Chondrocyte (in vitro differentiated cells): ENCODE results near the gene DIABLO. TPM values are rescaled to one million over a fixed set of nuclear protein-coding genes. Genes with fewer than 3 reads are reported as not detected.
"Not testable (repeated sequence)": the region's sequence is repeated elsewhere in the genome, so short reads cannot be mapped to it uniquely, and the experiment has no call there.

Source experiments
- DNase-seq: peaks from one replicate; pipeline ENCODE4 v3.0.0; 2021; ENCODE audit warnings: mixed read lengths, low spot score
- H3K27ac Mint-ChIP-seq: one replicate; pipeline ENCODE4 v1.8.0; 2021; ENCODE audit warnings: mild to moderate bottlenecking, moderate library complexity, mixed read lengths; ENCODE audit not compliant: unreplicated experiment
- H3K27me3 Mint-ChIP-seq: 2 replicates; pipeline ENCODE4 v1.8.0; 2021; ENCODE audit warnings: low read depth, mixed read lengths
- H3K36me3 Mint-ChIP-seq: 2 replicates; pipeline ENCODE4 v1.8.0; 2021; ENCODE audit warnings: low read depth, mixed read lengths
- H3K4me1 Mint-ChIP-seq: 2 replicates; pipeline ENCODE4 v1.8.0; 2021; ENCODE audit warnings: low read depth, mild to moderate bottlenecking, mixed read lengths
- H3K4me3 Mint-ChIP-seq: one replicate; pipeline ENCODE4 v1.8.0; 2021; ENCODE audit warnings: mild to moderate bottlenecking, moderate library complexity, mixed read lengths; ENCODE audit not compliant: unreplicated experiment
- H3K9me3 Mint-ChIP-seq: 2 replicates; pipeline ENCODE4 v1.8.0; 2021; ENCODE audit warnings: low read depth, mixed read lengths
- total RNA-seq: library from RNA; stranded (reverse); gene quantifications from 3 replicates; pipeline ENCODE4 v1.2.1, GENCODE V29; 2021
- TF ChIP-seq, protein P1 (sequence below): fragments of 200-600 bp; sonication (generic); IDR thresholded peaks from 2 replicates; pipeline ENCODE4 v1.5.0; 2021; ENCODE audit warnings: antibody characterized with exemption, mild to moderate bottlenecking, moderate library complexity

Gene DIABLO
- total RNA-seq, 1 donor from 2014 or later, result 47.7 TPM

DNA sequence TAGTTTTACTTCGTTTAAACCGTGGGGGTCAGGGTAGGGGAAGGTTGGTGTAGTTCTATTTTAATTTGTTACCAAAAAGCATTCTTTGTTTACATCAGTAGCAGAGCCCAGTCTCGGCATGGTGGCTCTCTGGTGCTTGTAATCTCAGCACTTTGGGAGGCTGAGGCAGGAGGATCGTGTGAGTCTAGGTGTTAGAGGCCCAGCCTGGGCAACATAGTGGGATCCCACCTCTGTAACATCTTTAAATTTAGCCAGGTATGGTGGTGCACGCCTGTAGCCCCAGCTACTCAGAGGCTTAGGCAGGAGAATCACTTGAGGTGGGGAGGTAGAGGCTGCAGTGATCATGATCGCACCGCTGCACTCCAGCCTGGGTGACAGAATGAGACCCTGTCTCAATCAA, 40.8 kb downstream of the DIABLO start:
- Mint-ChIP-seq H3K4me1 (peaks cover 7% of the 10 kb centered on the region), H3K4me3 (no peak overlapping the region), H3K27me3 (no peaks in the 10 kb centered on the region), H3K36me3 (no peaks in the 10 kb centered on the region), H3K9me3 (no peaks in the 10 kb centered on the region), H3K27ac (no peak overlapping the region)
- TF ChIP-seq, protein P1, sequence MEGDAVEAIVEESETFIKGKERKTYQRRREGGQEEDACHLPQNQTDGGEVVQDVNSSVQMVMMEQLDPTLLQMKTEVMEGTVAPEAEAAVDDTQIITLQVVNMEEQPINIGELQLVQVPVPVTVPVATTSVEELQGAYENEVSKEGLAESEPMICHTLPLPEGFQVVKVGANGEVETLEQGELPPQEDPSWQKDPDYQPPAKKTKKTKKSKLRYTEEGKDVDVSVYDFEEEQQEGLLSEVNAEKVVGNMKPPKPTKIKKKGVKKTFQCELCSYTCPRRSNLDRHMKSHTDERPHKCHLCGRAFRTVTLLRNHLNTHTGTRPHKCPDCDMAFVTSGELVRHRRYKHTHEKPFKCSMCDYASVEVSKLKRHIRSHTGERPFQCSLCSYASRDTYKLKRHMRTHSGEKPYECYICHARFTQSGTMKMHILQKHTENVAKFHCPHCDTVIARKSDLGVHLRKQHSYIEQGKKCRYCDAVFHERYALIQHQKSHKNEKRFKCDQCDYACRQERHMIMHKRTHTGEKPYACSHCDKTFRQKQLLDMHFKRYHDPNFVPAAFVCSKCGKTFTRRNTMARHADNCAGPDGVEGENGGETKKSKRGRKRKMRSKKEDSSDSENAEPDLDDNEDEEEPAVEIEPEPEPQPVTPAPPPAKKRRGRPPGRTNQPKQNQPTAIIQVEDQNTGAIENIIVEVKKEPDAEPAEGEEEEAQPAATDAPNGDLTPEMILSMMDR, result no peak
- no peak for DNase-seq

DNA sequence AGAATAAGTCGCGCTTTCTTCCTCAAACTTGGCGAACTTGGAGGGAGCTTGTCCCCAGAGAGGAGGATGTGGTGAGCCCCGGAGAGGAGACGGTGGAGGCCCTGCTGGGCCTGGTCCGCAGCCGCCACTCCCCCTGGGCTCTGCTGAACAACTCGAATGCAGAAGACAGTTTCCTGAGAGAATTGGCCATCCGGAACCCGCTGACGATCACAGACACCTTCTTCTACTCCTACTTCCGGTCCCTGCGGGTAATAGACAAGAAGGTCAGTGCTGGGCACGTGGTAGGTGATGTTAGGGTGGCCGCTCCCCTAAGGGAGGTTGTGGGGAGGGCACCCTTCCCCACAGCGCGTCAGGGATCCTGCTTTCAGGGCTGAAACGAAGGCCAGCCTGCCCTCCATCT, 41.3 kb downstream of the DIABLO start:
- DNase-seq, result no peak

DNA sequence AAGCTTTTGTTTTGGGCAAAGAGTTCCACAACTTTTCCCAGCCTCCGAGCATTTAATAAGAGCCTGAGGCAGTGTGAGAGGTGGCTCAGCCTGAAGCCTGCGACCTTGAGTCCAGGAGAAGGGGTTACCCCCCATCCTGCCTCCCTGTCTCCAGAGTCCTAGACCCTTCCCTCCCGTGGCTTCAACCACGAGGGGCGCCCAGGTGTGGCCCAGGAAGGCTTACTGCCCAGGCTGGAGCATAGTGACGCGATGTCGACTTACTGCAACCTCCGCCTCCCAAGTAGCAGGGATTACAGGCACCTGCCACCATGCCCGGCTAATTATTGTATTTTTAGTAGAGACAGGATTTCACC, 42.3 kb downstream of the DIABLO start:
- H3K27me3 Mint-ChIP-seq, result no peaks in the 10 kb centered on the region
- TF ChIP-seq, protein P1, result no peak
- H3K9me3 Mint-ChIP-seq, result no peaks in the 10 kb centered on the region
- H3K27ac Mint-ChIP-seq, result no peak overlapping the region
- H3K4me3 Mint-ChIP-seq, result peak overlapping the region; percentile 70
- peaks cover 1% of the 10 kb centered on the region for H3K36me3 Mint-ChIP-seq
- no peak for DNase-seq
- peaks cover 7% of the 10 kb centered on the region for H3K4me1 Mint-ChIP-seq

More for the DNA sequence above, 41.3 kb downstream of the DIABLO start:
- TF ChIP-seq, protein P1, result no peak
- no peaks in the 10 kb centered on the region for H3K27me3 Mint-ChIP-seq
- H3K4me3 Mint-ChIP-seq, result no peak overlapping the region
- no peak overlapping the region for H3K27ac Mint-ChIP-seq
- peaks cover 7% of the 10 kb centered on the region for H3K4me1 Mint-ChIP-seq
- H3K36me3 Mint-ChIP-seq, result no peaks in the 10 kb centered on the region
- H3K9me3 Mint-ChIP-seq, result no peaks in the 10 kb centered on the region

DNA sequence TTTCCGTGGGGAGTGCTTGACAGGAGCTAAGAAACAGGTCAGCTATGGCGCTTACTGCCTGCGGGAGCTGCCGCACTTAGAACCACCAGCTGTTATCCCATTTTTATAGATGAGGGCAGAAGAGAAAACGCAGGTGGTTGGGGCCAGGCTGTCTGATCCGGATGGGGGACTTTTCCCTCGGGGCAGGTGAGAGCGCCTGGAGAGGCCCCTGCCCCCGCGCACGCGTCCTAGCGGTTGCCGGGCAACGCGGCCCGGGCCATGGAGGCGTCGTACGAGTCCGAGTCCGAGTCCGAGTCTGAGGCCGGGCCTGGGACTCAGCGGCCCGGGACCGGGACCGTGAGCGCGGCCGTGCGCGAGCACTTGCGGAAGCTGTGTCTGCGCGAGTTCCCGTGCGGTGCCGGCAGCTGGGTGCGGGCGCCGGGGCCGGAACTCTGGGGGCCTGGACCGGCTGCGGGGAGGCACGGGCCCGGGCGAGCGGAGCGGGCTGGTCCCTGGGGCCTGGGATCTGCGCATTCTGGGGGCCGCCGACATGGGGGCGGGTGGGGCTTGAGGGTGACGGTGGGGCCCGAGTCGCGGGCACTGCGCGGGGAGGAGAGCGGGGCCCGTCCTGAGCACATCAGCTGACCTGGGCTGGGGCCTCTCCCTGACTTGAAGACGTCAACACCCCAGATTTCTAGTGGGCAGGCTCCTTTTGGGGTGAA, 42.8 kb downstream of the DIABLO start, which contains the start of gene LRRC43:
Gene LRRC43, plus strand, starts transcription at position 237 of the 701 bp plus-strand sequence. Its CDS starts 22 bp downstream, at position 259.
- Mint-ChIP-seq H3K4me3 (peak within 1 kb of the TSS; percentile 70), H3K27me3 (no peaks in the 10 kb centered on the region), H3K4me1 (peaks cover 7% of the 10 kb centered on the region), H3K36me3 (peaks cover 1% of the 10 kb centered on the region), H3K27ac (no peak within 1 kb of the TSS), H3K9me3 (no peaks in the 10 kb centered on the region)
- no peak for DNase-seq
- TF ChIP-seq, protein P1, result no peak

DNA sequence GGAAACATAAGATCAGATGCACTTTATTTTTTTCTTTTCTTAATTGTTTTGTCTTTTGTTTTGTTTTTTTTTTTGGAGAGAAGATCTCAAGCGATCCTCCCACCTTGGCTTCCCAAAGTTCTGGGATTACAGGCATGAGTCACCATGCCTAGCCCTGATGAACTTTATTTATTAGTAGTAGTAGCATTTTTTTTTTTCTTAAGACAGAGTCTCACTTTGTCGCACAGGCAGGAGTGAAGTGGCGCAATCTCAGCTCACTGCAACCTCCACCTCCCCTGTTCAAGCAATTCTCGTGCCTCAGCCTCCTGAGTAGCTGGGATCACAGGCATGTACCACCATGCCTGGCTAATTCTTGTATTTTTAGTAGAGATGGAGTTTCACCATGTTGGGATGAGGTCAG, 49.4 kb downstream of the DIABLO start:
- H3K4me1 Mint-ChIP-seq, H3K9me3 Mint-ChIP-seq, H3K27ac Mint-ChIP-seq, DNase-seq, H3K4me3 Mint-ChIP-seq, H3K36me3 Mint-ChIP-seq, H3K27me3 Mint-ChIP-seq: not testable (repeated sequence)
